NCI-H146 treated with DMSO at 0.1 percent for 48 hours (cell line): Measurements from ENCODE around the gene HSD17B12.

Experiments used
- DNase-seq: peaks from one replicate; lab custom pipeline; 2025; ENCODE audit not compliant: unreplicated experiment; lab: John Stamatoyannopoulos, UW

The HSD17B12 gene

DNA sequence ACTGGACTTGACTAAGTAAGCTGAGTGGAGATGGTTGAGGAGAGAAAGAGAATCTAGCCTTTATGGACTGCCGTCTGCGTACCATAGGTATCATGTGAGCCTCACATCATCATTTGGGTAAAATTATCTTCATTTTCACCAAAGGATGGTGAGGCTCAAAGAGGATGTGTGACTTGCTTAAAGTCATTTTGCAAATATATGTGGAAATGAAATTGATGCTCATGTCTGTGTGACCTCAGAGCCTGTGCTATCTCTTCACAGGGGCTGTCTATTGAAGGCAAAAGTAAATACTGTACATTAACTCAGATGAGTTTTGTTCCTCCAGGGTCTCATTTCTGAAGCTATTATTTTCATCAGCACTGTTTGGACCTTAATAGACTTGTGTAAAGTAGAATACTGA, 116.8 kb downstream of the HSD17B12 start:
- no peak for DNase-seq

DNA sequence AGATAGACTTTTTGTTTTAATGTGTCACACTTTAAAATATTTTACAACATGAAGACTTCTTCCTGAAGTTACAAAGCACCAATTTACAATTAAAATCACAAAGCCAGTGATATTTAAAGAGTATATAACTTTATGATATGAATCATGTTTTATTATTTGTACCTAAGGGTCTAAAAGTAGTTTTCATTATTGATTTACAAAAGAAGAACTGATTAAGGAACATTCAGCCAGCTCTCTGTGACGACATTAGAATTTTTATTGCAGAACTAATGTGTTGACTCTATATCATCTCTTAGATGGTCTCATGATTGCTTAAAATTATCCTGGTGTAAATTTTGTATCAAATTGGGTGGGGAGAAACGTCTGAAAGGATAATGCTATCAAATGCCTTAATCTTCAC, 117.3 kb downstream of the HSD17B12 start:
- no peak for DNase-seq

DNA sequence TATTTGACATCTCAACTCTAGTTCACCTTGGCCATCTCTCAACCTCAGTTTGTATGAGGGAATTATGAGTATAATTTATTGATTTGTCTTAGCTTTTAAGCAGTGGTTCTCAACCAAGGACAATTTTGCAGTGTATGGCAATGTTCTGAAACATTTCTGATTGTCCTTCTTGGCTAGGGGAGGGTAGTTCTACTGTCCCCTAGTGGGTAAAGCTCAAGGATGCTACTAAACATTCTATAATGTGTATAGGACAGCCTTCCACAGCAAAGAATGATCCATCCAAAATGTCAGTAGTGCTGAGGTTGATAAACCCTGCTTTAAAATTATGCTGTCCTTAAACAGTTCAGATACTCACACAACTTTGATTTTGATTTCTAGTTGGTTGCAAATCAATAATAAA, 122.0 kb downstream of the HSD17B12 start:
- no peak for DNase-seq

- DNase-seq = no peak
These were observed 123.2 kb downstream of the HSD17B12 start for GRCh38 chr11:43803766-43804165.

DNA sequence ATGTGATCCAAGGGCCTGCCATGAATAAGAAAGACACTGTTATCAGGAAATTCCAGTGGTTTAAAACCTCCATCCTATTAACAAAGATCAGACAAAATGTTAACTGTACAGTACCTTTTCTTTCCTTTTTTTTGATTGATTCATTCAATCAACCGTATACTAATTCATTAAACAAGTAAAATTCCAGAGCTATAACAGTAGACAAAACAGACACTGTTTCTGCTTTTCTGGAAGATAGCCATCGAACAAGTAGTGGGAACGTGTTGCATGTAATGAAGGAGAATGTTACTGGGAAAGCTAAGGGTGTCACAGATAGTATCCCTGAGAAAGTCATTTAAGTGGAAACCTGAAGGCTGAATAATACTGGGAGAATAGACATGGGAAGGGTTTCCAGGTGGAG, 126.4 kb downstream of the HSD17B12 start:
- no peak for DNase-seq

GRCh38 chr11:43810929-43811596, 130.5 kb downstream of the HSD17B12 start:
- no peak for DNase-seq

DNA sequence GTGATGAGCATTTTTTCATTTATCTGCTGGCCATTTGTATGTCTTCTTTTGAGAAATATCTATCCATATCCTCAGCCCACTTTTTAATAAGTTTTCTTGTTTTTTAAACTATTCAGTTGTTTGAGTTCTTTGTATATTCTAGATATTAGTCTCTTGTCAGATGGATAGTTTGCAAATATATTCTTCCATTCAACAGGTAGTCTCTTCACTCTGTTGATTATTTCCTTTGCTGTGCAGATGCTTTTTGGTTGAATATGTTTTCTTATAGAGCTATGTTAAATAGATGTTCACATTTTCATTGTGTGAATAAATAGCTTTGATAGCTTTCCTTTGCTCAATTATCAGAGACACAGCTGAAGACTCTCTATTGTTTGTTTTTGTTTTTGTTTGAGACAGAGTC, 131.9 kb downstream of the HSD17B12 start:
- no peak for DNase-seq

- no peak for DNase-seq
These were observed 137.7 kb downstream of the HSD17B12 start for GRCh38 chr11:43818220-43818619.

- DNase-seq = no peak
These were observed 139.4 kb downstream of the HSD17B12 start for GRCh38 chr11:43819926-43820325.

DNA sequence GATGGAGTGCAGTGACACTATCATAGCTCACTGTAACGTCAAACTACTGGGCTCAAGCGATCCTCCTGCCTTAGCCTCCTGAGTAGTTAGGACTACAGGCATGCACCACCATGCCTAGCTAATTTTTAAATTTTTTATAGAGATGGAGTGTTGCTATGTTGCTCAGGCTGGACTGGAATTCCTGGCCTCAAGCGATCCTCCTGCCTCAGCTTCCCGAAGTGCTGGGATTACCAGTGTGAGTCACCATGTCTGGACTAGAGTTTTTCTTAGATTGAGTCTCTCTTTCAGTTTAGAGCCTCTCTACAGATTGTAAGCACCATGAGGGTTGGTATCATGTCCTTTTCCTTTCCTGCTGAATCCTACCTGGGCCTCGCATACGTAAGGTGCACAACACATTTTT, 142.8 kb downstream of the HSD17B12 start:
- DNase-seq = no peak

DNA sequence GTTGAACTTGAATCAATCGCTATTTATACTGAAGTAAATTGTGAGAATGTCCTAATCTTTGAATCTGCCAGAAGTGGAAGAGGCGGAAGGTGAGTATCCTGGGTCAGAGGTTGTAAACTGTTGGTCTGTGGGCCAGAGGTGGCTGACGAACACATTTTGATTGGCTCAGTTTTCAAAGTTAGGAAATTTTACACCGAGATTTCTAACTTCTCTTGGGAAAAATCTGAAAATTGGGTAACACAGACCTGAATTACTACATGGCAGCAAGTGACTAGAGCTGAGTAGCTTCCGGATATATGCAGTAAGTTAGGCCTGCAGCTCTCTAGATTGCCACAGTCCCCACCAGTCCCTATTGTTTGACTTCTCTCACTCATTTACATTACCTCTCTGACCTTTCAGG, 143.3 kb downstream of the HSD17B12 start:
- DNase-seq = no peak

GRCh38 chr11:43825217-43825816, 144.8 kb downstream of the HSD17B12 start:
- peak; percentile 31 for DNase-seq

DNA sequence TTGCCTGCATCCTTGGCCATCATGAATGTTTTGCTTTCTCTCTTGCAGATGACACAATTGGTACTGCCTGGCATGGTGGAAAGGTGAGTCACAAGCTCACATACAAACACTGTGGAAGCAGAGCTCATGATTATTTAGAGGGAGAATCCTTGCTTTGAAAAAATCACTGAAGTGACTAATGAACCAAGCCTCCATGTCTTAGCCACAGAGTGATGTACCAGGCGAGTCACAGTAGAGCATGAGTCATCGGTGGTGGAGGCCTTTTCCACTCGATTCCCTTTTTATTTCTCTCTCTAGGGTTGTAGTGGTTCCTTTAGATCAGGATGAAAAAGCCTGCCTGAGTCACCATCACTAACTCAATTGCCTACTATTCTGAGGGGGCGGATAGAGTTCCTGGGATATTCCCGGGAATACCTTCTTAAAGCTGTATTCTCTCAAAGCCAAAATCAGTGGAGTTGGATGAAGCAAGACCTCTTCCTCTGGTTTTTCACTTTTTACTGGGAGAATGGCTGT, 150.4 kb downstream of the HSD17B12 start:
- no peak for DNase-seq

DNA sequence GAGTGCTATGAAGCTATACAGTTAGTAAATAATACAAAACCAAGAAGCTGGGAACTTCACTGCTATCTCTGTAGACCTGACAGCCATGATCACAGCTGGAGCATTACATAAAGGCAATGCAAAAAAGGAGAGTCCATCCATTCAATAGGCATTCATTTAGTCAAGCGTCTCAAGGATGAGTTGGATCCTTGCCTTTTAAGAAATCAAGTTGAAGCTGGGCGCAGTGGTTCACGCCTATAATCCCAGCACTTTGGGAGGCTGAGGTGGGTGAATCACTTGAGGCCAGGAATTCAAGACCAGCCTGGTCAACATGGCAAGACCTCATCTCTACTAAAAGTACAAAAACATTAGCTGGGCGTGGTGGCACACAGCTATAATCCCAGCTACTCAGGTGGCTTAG, 152.0 kb downstream of the HSD17B12 start:
- DNase-seq = no peak

DNA sequence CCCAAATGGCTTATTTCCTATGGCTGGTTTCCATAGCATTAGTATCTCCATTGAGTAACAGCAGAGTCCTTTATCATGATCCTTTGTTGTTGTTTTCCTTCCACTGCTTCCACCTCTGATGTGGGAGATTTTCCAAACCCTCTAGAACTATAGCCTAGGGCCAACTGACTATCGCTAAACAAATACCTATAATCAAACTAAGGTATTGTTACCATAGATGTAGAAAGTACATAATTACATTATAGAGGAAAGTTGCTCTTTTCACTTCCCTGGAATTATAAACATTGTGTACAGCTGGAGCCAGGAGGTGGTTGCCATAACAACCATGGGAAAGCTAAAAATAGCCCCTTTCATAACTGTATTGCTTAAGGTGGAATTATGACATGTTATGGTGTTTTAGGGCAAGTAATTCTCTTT, 153.1 kb downstream of the HSD17B12 start:
- peak; percentile 88 for DNase-seq

DNA sequence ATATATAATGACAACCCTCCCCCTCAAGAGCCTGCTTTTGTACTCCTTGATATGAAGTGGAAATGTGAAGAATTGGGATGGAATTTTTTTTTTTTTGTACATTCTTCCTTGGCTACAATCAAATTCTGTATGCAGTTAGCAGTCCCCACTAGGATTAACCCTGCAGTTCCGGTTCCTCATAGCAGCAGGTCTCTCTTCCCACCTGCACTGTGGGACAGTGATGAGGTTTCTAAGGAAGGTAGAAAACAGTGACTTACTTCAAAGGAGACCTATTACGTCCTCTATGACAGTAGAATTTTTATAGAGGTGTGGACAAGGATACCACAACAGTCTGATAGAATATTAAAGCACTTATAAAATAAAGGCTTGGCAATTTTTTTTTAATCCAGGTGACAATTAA, 153.7 kb downstream of the HSD17B12 start:
- DNase-seq = peak; percentile 22

DNA sequence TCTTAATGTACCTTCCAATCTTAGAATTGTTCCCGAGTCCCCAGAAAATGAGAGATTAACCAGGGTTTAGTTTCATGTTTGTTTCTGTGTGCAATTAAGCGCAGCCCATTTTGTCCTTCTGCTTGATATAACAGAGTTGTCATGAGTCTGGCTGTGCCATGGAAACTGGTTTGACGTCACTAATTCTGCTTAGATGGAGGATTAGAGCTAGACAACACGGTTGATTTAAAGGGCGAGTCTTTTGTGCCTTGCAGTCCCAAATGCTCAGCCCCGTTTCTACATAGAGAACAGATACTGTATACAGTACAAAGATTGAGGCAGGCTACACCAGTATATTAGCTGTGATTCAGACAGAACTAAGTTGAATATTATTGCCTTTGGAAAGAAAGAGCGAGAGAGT, 154.6 kb downstream of the HSD17B12 start:
- peak; percentile 35 for DNase-seq

- no peak for DNase-seq
These were observed 157.3 kb downstream of the HSD17B12 start for GRCh38 chr11:43837879-43838278.

DNA sequence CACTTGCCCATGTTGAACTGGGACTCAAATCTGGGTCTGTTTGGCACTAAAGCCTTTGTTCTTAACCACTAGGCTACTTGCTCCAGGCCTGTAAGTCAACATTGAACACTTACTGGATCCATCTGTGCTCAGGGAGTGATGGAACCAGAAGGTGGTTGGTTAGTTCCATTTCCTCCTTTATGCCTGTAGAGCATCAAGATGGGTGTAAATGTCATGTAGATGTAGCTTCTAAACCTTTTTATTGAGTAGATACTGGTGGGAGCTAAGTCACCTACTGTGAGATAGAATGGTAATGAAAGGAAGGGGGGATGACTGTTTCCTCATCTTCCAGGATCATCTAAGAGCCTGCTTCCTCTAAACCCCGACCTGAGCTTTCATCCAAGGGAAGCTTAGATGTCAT, 161.5 kb downstream of the HSD17B12 start:
- DNase-seq = no peak

- DNase-seq = no peak
These were observed 165.3 kb downstream of the HSD17B12 start for GRCh38 chr11:43845816-43846215.

DNA sequence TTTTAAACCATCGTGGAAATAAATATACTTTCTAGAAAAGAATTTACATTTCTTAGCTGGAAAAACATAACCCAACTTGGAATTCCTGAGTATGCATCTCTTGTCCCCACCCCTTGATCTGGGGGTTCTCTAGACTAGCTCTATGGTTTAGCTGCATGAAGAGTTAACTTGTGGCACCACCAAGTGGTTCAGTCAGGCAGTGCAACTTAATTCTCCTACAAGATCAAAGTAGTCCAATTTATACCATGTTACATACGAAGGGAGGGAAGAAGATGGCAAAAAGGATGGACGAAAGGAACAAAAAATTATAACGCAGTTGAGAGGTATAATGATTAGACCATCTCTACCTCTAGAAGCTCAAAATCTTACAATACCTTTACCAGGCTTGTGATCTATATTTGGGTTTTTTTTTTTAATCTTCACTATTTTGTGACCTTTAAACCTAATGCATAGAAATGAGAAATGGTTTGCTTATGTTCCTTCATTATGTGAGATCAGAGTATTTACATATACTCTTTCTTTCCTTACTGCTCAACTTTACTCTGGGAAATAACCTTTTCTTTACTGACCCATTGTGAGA, 171.6 kb downstream of the HSD17B12 start:
- peak; percentile 58 for DNase-seq

- DNase-seq = no peak
These were observed 173.2 kb downstream of the HSD17B12 start for GRCh38 chr11:43853781-43854180.
